ENCODE measurements around the gene GPD2.

The GPD2 gene

GRCh38 chr2:156590085-156590739 is 154.0 kb downstream of the GPD2 start:
- no peak for TF ChIP-seq GATA3 (IDR thresholded peaks at IDR 0.05; ENCODE audit: low read depth, low read length)
- TF ChIP-seq GATA2 (IDR thresholded peaks at IDR 0.05; ENCODE audit: low read depth, low read length): no peak

- TF ChIP-seq GATA2 (IDR thresholded peaks at IDR 0.05; ENCODE audit: low read depth, low read length) (no peak), GATA3 (IDR thresholded peaks at IDR 0.05; ENCODE audit: low read depth, low read length) (no peak)
Measured at GRCh38 chr2:156592809-156593593, 156.8 kb downstream of the GPD2 start.

- no peak for TF ChIP-seq GATA2 (IDR thresholded peaks at IDR 0.05; ENCODE audit: low read depth, low read length)
- no peak for TF ChIP-seq GATA3 (IDR thresholded peaks at IDR 0.05; ENCODE audit: low read depth, low read length)
Measured at GRCh38 chr2:156593594-156593921, 157.4 kb downstream of the GPD2 start.

- TF ChIP-seq GATA2 (IDR thresholded peaks at IDR 0.05; ENCODE audit: low read depth, low read length) (no peak), GATA3 (IDR thresholded peaks at IDR 0.05; ENCODE audit: low read depth, low read length) (no peak)
Measured at GRCh38 chr2:156598563-156598962, 162.4 kb downstream of the GPD2 start.

- TF ChIP-seq GATA2 (IDR thresholded peaks at IDR 0.05; ENCODE audit: low read depth, low read length): no peak
- TF ChIP-seq GATA3 (IDR thresholded peaks at IDR 0.05; ENCODE audit: low read depth, low read length): no peak
Measured at GRCh38 chr2:156600196-156600595, 164.0 kb downstream of the GPD2 start.

- TF ChIP-seq GATA3 (IDR thresholded peaks at IDR 0.05; ENCODE audit: low read depth, low read length) (no peak), GATA2 (IDR thresholded peaks at IDR 0.05; ENCODE audit: low read depth, low read length) (no peak)
Measured at GRCh38 chr2:156601855-156602551, 165.8 kb downstream of the GPD2 start.

GRCh38 chr2:156602552-156602933 is 166.4 kb downstream of the GPD2 start:
- no peak for TF ChIP-seq GATA3 (IDR thresholded peaks at IDR 0.05; ENCODE audit: low read depth, low read length)
- TF ChIP-seq GATA2 (IDR thresholded peaks at IDR 0.05; ENCODE audit: low read depth, low read length): no peak

- TF ChIP-seq GATA3 (IDR thresholded peaks at IDR 0.05; ENCODE audit: low read depth, low read length): no peak
Measured at GRCh38 chr2:156615836-156616322, 179.7 kb downstream of the GPD2 start.

GRCh38 chr2:156619021-156619539 is 182.9 kb downstream of the GPD2 start:
- TF ChIP-seq GATA3 (IDR thresholded peaks at IDR 0.05; ENCODE audit: low read depth, low read length) (no peak), GATA2 (IDR thresholded peaks at IDR 0.05; ENCODE audit: low read depth, low read length) (no peak)

- TF ChIP-seq GATA3 (IDR thresholded peaks at IDR 0.05; ENCODE audit: low read depth, low read length): no peak
- TF ChIP-seq GATA2 (IDR thresholded peaks at IDR 0.05; ENCODE audit: low read depth, low read length): no peak
Measured at GRCh38 chr2:156622491-156622890, 186.3 kb downstream of the GPD2 start.

- TF ChIP-seq GATA3 (IDR thresholded peaks at IDR 0.05; ENCODE audit: low read depth, low read length) (no peak), GATA2 (IDR thresholded peaks at IDR 0.05; ENCODE audit: low read depth, low read length) (no peak)
Measured at GRCh38 chr2:156625360-156626170, 189.4 kb downstream of the GPD2 start.

- TF ChIP-seq GATA2 (IDR thresholded peaks at IDR 0.05; ENCODE audit: low read depth, low read length): no peak
- TF ChIP-seq GATA3 (IDR thresholded peaks at IDR 0.05; ENCODE audit: low read depth, low read length): no peak
Measured at GRCh38 chr2:156626931-156627330, 190.8 kb downstream of the GPD2 start.

- TF ChIP-seq GATA3 (IDR thresholded peaks at IDR 0.05; ENCODE audit: low read depth, low read length): no peak
- TF ChIP-seq GATA2 (IDR thresholded peaks at IDR 0.05; ENCODE audit: low read depth, low read length): no peak
Measured at GRCh38 chr2:156630579-156631337, 194.6 kb downstream of the GPD2 start.

All from SH-SY5Y (cell line).